ENCODE data around the gene KCNA1.

KCNA1 gene

GRCh38 chr12:4962539-4963486, 53.1 kb downstream of the KCNA1 start:
- DNase-seq: no peak
